HTERT RPE-1 (cell line): Measurements from ENCODE around the gene MRPL40.

ENCODE experiments used
- in situ Hi-C: fragments of 300-500 bp; cut with MboI; formaldehyde crosslinking; loops from 4 replicates; pipeline ENCODE4 v1.14.3; 2020; ENCODE audit warnings: low sequenced_read_pairs

Gene MRPL40

GRCh38 chr22:19432133-19432851, at the start of gene MRPL40:
TSS of gene MRPL40 (plus strand) at chr22:19432545. CDS start at chr22:19432555, 10 bp downstream.
- in situ Hi-C loops = no loop called here

- in situ Hi-C loops = no loop called here
These were observed 49.1 kb upstream of the MRPL40 start for GRCh38 chr22:19383292-19383691.

GRCh38 chr22:19385221-19385906, 47.0 kb upstream of the MRPL40 start:
- in situ Hi-C loops = no loop called here

GRCh38 chr22:19386248-19386647, 46.1 kb upstream of the MRPL40 start:
- in situ Hi-C loops = no loop called here

- in situ Hi-C loops = no loop called here
These were observed 45.3 kb upstream of the MRPL40 start for GRCh38 chr22:19387038-19387437.

- in situ Hi-C loops = no loop called here
These were observed 44.8 kb upstream of the MRPL40 start for GRCh38 chr22:19387575-19387974.

- in situ Hi-C loops = no loop called here
These were observed 38.6 kb upstream of the MRPL40 start for GRCh38 chr22:19393704-19394103.

DNA sequence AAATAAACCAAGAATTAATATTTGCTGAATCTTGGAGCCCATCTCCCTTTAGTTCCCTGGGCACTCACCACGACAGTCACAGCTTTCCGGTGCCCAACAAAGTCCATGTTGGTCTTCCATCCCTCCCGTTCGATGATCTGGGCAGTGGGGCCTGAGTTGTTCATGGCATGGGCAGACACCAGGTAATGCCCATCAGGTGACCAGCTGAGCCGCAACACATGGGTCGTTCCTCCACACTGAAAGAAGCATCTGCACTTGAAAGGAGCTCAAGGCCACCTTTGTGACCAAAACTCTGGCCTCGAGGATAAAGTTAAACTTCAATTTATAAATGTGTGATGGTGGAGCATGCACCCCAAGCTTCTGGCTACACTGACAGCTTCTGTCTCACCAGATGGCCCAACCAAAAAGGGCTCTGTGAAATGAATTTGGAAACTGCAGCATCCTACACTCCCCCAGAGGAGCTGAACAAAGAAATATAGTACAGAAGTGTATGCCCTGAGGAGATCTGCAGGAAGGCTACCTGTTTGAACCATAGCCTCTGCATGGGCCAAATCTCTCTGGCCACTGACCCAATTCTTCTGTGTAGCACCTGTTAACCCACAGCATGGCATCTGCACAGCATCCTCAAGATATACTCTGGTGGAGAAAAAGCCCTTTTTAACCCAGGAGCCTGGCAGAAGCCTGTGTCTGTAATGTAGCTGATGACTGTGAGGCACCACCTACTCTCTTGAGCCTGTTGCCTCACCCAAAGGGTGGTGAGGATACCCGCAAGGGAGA, 37.9 kb upstream of the MRPL40 start:
- in situ Hi-C loops = no loop called here

DNA sequence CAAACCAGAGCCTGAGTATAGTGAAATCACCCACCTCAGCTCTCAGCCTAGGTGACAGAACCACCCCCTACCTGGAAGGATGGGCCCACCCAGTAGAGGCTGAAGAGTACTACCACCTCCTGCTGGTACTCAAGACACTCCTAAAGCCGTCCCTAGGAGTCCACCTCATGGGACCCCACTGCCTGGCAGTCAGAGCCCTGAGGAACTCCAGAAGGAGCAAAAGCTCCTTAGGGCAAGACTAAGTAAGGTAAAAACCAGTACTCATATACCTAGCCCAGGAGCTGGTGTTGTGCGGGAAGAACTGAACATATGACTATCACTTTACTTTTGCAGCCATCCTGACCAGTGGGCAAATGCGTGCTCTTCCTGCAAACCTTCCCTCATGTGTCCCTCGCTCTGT, 37.1 kb upstream of the MRPL40 start:
- in situ Hi-C loops = no loop called here

DNA sequence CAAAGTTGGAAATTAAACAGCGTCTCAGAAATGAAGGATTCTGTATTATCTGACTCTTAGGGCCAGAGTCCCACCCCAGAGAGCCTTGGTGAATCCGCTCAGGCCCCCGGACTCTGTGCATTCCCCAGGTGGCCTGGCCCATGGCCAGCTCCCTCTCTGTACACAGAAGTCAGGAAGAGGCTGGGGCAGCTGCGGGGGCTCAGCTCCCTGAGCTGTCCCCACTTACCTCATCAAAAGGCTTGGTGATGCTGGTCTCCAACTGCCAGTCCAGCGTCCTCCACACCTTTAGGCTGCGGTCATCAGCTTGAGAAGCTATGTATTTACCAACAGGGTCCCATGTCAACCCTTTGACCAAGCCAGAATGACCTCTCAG, 35.8 kb upstream of the MRPL40 start:
- in situ Hi-C loops = no loop called here

- in situ Hi-C loops = no loop called here
These were observed 35.2 kb upstream of the MRPL40 start for GRCh38 chr22:19396934-19397733.

- in situ Hi-C loops = no loop called here
These were observed 34.6 kb upstream of the MRPL40 start for GRCh38 chr22:19397734-19398104.

GRCh38 chr22:19398206-19398605, 34.1 kb upstream of the MRPL40 start:
- in situ Hi-C loops = no loop called here

GRCh38 chr22:19398652-19399051, 33.7 kb upstream of the MRPL40 start:
- in situ Hi-C loops = no loop called here

- in situ Hi-C loops = no loop called here
These were observed 31.5 kb upstream of the MRPL40 start for GRCh38 chr22:19400881-19401280.

GRCh38 chr22:19401483-19401882, 30.9 kb upstream of the MRPL40 start:
- in situ Hi-C loops = no loop called here

- in situ Hi-C loops = no loop called here
These were observed 29.6 kb upstream of the MRPL40 start for GRCh38 chr22:19402642-19403191.

GRCh38 chr22:19404676-19405075, 27.7 kb upstream of the MRPL40 start:
- in situ Hi-C loops = no loop called here

GRCh38 chr22:19405133-19405532, 27.2 kb upstream of the MRPL40 start:
- in situ Hi-C loops = no loop called here

GRCh38 chr22:19405652-19406051, 26.7 kb upstream of the MRPL40 start:
- in situ Hi-C loops = no loop called here
